ENCODE data around the gene PARK7. TPM values are rescaled to one million over a fixed set of nuclear protein-coding genes. Genes with fewer than 3 reads are reported as not detected.

Gene PARK7
- total RNA-seq, 1 donor from 2014 or later, result 187 TPM

DNA sequence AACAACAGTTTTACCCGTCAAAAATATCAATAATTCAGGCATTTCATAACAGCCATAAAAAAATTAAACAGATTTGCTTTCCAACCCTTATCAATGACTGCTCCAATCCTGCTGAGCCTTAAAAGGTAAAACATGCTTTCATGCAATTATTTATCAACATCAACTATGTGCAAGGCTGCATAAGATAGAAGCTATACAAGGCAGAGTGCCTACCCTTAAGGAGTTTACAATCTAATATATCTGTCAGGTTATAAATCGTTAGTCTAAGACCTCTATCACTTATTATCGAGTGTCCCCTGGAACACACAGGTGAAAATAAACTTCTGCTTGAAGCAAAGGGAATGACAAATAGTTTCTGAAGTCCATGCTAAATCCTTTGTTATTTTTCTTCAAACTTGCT is 62.8 kb downstream of the PARK7 start:
- H3K4me1 ChIP-seq, result peaks cover 63% of the 10 kb centered on the region
- DNase-seq, result no peak
- no peak for ATAC-seq
- no peaks in the 10 kb centered on the region for H3K36me3 ChIP-seq
- TF ChIP-seq, protein P1, sequence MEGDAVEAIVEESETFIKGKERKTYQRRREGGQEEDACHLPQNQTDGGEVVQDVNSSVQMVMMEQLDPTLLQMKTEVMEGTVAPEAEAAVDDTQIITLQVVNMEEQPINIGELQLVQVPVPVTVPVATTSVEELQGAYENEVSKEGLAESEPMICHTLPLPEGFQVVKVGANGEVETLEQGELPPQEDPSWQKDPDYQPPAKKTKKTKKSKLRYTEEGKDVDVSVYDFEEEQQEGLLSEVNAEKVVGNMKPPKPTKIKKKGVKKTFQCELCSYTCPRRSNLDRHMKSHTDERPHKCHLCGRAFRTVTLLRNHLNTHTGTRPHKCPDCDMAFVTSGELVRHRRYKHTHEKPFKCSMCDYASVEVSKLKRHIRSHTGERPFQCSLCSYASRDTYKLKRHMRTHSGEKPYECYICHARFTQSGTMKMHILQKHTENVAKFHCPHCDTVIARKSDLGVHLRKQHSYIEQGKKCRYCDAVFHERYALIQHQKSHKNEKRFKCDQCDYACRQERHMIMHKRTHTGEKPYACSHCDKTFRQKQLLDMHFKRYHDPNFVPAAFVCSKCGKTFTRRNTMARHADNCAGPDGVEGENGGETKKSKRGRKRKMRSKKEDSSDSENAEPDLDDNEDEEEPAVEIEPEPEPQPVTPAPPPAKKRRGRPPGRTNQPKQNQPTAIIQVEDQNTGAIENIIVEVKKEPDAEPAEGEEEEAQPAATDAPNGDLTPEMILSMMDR (IDR thresholded peaks at IDR 0.05), result no peak
- no peaks in the 10 kb centered on the region for H3K27me3 ChIP-seq (ENCODE audit: low read depth)
- intact Hi-C loops (cut with DNase I), result no loop called here
- H3K9me3 ChIP-seq, result no peaks in the 10 kb centered on the region
- peak overlapping the region; percentile 95 for H3K27ac ChIP-seq
- H3K4me3 ChIP-seq, result peak overlapping the region; percentile 76

DNA sequence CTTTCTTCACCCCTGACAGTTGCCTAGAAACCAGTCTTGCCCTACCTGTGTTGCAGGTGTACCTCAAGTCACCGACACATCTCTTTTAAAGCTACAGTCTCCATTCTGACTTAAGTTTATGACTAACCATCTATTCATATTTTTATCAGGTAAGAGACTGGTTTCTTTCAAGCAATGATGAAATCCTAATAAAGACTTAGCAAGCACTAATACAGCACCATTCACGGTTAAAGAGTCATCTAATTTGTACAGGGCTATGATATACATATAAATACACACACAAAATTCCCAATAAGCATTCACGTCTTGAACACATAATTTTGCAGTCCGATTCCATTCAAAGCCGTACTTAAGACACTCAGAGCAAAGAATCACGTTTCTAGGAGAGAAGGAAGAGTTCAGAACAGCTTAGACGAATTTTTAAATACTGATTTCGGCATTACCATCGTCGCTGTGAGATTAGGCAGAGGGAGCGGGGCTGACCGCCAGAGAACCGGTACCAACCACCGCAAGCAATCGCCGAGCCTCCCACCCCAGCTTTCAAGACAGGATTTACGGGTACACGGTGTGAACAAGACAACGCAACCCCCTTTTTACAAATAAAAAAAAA is 63.7 kb downstream of the PARK7 start:
- H3K27ac ChIP-seq, result peak overlapping the region; percentile 95
- peak overlapping the region; percentile 76 for H3K4me3 ChIP-seq
- TF ChIP-seq, protein P1 (IDR thresholded peaks at IDR 0.05), result no peak
- no peaks in the 10 kb centered on the region for H3K36me3 ChIP-seq
- no peaks in the 10 kb centered on the region for H3K9me3 ChIP-seq
- no peaks in the 10 kb centered on the region for H3K27me3 ChIP-seq (ENCODE audit: low read depth)
- DNase-seq (no peak), ATAC-seq (no peak)
- peaks cover 55% of the 10 kb centered on the region for H3K4me1 ChIP-seq
- intact Hi-C loops (cut with DNase I), result no loop called here

DNA sequence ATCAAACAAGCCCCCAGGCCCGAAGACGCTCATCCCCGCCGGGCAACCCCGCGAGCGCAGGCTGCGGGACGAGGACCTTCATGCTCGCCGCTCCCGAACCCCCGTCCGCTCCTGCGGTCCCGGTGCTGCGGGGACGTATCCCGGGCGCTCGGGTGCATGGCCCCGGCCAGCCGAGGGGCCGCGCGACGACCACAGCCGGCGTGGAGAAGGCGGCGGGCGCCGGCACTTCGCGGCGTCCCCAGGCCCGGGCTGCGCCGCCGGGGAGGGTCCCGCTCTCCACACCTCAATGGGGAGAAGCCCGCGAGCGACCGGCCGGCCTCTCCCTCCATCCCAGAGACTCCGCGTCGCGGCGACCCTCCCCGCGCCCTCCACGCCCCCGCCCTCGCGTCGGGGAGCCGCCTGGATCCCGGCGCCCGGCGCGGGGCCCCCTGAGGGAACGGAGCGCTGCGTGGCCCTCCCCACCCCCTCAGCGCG is 64.2 kb downstream of the PARK7 start:
- intact Hi-C loops (cut with DNase I), result no loop called here

DNA sequence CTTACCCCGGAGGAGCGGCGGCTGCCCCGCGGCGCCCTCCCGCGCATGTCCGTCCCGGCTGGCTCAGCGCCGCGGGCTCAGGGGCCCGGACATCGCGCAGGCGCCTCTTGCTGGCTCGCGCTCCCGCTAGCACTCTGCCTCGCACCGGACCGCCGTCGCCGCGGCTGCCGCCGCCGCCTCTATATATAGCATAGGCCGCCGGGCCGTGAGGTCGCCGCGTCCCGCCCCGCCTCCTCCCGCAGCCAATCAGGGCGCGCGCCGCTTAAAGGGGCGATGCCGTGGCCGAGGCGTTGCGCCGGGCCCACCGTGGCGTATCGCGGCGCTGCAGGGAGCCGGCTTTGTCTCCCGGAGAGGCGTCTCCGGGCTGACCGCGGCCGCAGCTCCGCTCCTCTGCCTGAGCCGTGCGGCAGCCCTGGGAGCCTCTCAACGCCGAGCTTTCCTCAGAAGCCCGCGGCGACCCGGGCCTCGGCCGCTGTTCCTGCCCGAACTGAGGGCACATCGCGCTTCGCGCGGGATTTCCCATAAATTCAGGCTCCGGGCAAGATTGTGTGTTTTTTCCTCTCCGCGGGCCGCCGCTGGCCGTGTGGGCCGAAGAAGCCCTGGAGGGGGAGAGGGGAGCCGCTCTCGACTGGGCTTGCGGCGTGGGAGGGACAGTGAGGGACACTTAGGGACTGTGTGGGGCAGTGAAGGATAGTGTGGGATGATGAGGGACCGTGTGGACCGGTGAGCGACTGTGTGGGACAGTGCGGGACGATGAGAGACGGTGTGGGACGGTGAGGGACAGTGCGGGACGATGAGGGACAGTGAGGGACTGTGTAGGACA is 64.9 kb downstream of the PARK7 start, which contains the start of gene ERRFI1:
Gene ERRFI1, minus strand, starts transcription at position 157 of the 823 bp plus-strand sequence. CDS start 10,690 bp downstream, outside the sequence.
- intact Hi-C loops (cut with DNase I), result no loop called here
- peak; percentile 90 to 96 for ATAC-seq
- Histone ChIP-seq H3K27ac (peak within 1 kb of the TSS; percentile 95), H3K4me3 (peak within 1 kb of the TSS; percentile 76), H3K27me3 (ENCODE audit: low read depth) (no peaks in the 10 kb centered on the region), H3K9me3 (no peaks in the 10 kb centered on the region), H3K36me3 (no peaks in the 10 kb centered on the region), H3K4me1 (peaks cover 51% of the 10 kb centered on the region)
- TF ChIP-seq, protein P1 (IDR thresholded peaks at IDR 0.05), result no peak
- peak; percentile 96 for DNase-seq

More for the DNA sequence above, 64.2 kb downstream of the PARK7 start:
- no peaks in the 10 kb centered on the region for H3K27me3 ChIP-seq (ENCODE audit: low read depth)
- DNase-seq (no peak), ATAC-seq (peak in 1 of 2 donors; percentile 1)
- peak overlapping the region; percentile 95 for H3K27ac ChIP-seq
- H3K4me3 ChIP-seq, result peak overlapping the region; percentile 76
- peaks cover 49% of the 10 kb centered on the region for H3K4me1 ChIP-seq
- no peaks in the 10 kb centered on the region for H3K36me3 ChIP-seq
- H3K9me3 ChIP-seq, result no peaks in the 10 kb centered on the region
- TF ChIP-seq, protein P1 (IDR thresholded peaks at IDR 0.05), result no peak

DNA sequence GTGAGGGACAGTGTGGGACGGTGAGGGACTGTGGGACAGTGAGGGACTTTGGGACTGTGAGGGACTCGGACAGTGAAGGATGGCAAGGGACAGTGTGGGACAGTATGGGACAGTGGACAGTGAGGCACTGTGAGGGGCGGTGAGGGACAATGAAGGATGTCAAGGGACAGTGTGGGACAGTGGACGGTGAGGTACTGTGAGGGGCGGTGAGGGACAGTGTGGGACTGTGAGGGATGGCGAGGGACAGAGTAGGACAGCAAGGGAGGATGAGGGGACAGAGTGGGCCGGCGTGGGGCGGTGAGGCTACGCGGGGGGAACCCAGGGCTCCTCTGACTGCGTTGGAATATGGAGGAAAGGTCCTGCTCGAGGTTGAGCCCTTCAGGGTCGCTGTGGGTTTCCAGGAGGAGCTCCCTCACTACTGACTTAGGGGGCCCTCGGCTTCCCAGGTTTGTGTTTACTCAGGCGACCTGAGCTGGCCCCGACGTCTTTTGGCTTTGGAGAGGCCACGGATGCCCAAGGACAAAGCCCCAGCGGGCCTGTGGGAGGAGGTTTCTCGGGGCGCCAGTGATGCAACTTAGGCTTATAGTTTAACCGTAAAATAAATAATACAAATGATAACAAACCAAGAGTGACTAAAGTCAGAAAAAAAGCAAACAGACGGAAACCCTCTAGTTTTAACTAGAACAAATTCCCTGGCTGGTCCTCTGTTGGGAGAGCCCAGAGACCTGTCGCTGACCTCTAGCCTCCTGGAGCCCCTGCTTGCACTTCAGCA is 65.7 kb downstream of the PARK7 start:
- Histone ChIP-seq H3K27ac (peak overlapping the region; percentile 95), H3K4me3 (peak overlapping the region; percentile 76), H3K36me3 (no peaks in the 10 kb centered on the region), H3K9me3 (no peaks in the 10 kb centered on the region), H3K4me1 (peaks cover 49% of the 10 kb centered on the region), H3K27me3 (ENCODE audit: low read depth) (no peaks in the 10 kb centered on the region)
- DNase-seq (peak; percentile 77), ATAC-seq (peak; percentile 34 to 64)
- TF ChIP-seq, protein P1 (IDR thresholded peaks at IDR 0.05), result no peak
- intact Hi-C loops (cut with DNase I), result no loop called here

Measured in lower lobe of right lung (tissue), 2 donors.